HG02763 (cell line): ENCODE results near the gene EHD4.
A peak's percentile ranks its signal among the peaks of the same experiment; 100 is the strongest.

Experiments
- ATAC-seq: cut with Tn5 transposase; IDR thresholded peaks from one replicate; pipeline ENCODE4 v1.9.1; 2021; ENCODE audit warnings: mild to moderate bottlenecking, moderate library complexity; ENCODE audit not compliant: unreplicated experiment

EHD4 gene

GRCh38 chr15:41899854-41900442, 72.4 kb downstream of the EHD4 start:
- no peak for ATAC-seq

- ATAC-seq: no peak
Observed at GRCh38 chr15:41897363-41897799, 75.0 kb downstream of the EHD4 start.

GRCh38 chr15:41896566-41896965, 75.8 kb downstream of the EHD4 start:
- no peak for ATAC-seq

- ATAC-seq: no peak
Observed at GRCh38 chr15:41895957-41896356, 76.4 kb downstream of the EHD4 start.

GRCh38 chr15:41895491-41895890, 76.9 kb downstream of the EHD4 start:
- ATAC-seq: no peak

GRCh38 chr15:41894791-41895463, 77.4 kb downstream of the EHD4 start:
- ATAC-seq: peak; percentile 85

GRCh38 chr15:41894251-41894790, 78.0 kb downstream of the EHD4 start:
- no peak for ATAC-seq

- no peak for ATAC-seq
Observed at GRCh38 chr15:41893422-41894250, 78.7 kb downstream of the EHD4 start, which contains the start of gene SPTBN5. Gene SPTBN5 (minus strand): TSS chr15:41894053. CDS start chr15:41893497, 556 bp downstream.

- ATAC-seq: no peak
Observed at GRCh38 chr15:41892621-41893421, 79.5 kb downstream of the EHD4 start.

GRCh38 chr15:41891946-41892345, 80.4 kb downstream of the EHD4 start:
- ATAC-seq: no peak

- no peak for ATAC-seq
Observed at GRCh38 chr15:41891226-41891625, 81.1 kb downstream of the EHD4 start.

- ATAC-seq: no peak
Observed at GRCh38 chr15:41890050-41890690, 82.2 kb downstream of the EHD4 start.

- ATAC-seq: no peak
Observed at GRCh38 chr15:41888662-41889253, 83.6 kb downstream of the EHD4 start.

GRCh38 chr15:41887893-41888292, 84.5 kb downstream of the EHD4 start:
- ATAC-seq: no peak

GRCh38 chr15:41887161-41887560, 85.2 kb downstream of the EHD4 start:
- no peak for ATAC-seq

- no peak for ATAC-seq
Observed at GRCh38 chr15:41886741-41887140, 85.6 kb downstream of the EHD4 start.

GRCh38 chr15:41885841-41886240, 86.5 kb downstream of the EHD4 start:
- no peak for ATAC-seq

- no peak for ATAC-seq
Observed at GRCh38 chr15:41885321-41885720, 87.0 kb downstream of the EHD4 start.

GRCh38 chr15:41884458-41884857, 87.9 kb downstream of the EHD4 start:
- ATAC-seq: no peak

- no peak for ATAC-seq
Observed at GRCh38 chr15:41883484-41883825, 88.9 kb downstream of the EHD4 start.
